SH-SY5Y (cell line): Measurements from ENCODE around the gene RCAN1.

Experiments
- GATA2 ChIP-seq: IDR thresholded peaks from 2 replicates; pipeline ENCODE4 v1.6.1; 2011; ENCODE audit warnings: mild to moderate bottlenecking, low read depth, low read length
- GATA3 ChIP-seq: IDR thresholded peaks from 2 replicates; pipeline ENCODE4 v1.6.1; 2011; ENCODE audit warnings: low read depth, mild to moderate bottlenecking, low read length, moderate library complexity

Gene RCAN1

DNA sequence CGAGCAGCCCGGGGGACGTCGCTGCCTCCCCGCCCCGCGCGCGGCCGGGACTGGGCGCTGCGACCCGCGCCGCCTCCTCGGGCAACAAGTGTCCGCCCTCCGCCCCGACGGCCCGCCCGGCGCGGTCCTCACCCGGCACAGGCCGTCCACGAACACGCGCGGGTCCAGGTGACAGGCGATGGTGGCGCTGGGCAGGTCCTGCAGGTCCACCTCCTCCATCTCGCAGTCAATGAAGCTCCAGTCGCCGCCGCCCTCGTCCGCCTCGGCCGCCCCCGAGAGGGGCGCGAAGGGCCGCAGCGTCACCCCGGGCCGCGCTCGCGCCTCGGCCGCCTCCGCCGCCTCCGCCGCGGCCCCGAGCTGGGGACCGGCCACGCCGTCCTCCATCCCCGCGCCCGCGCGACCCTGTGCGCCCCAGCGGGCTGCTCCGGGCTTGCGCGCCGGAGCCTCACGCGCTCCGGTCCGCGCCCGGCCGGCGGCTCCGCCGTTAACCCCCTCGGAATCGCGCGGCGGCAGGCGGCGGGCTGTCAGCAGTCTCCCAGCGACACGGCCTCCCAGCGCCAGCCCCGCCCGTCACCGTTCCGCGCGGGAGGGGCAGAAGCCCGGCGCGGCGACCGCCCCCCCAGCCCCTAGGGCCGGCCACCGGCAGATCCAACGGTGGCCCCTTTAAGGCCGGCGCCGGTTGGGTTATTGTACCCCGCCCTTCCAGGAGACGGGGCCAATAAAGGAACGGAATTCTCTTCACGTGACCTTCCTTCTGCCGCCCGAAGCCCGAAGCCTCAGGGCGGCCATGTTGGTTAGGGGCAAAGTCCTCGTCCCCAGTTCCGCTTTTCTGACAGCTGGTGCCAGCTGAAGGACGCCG is at the start of gene RCAN1:
Gene RCAN1 (minus strand): TSS at position 486 of the 859 bp plus-strand sequence. CDS start 102 bp downstream, at position 384.
- TF ChIP-seq GATA3: no peak
- TF ChIP-seq GATA2: no peak; the same call in 1 of the 2 replicates

DNA sequence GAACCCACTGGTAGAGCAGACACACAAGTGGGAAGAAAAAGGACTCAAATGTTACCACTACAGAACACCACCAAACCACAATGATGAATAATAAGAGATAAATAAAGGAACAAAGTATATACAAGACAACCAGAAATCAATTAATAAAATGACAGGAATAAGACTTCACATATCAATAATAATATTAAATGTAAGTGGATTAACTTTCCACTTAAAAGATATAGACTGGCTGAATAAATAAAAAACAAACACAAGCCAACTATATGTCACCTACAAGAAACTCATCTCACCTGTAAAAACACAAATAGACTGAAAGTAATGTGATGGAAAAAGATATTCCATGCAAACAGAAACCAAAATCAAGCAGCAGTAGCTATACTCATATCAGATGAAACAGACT is 46.9 kb upstream of the RCAN1 start:
- TF ChIP-seq GATA3 (no peak), GATA2 (no peak)

DNA sequence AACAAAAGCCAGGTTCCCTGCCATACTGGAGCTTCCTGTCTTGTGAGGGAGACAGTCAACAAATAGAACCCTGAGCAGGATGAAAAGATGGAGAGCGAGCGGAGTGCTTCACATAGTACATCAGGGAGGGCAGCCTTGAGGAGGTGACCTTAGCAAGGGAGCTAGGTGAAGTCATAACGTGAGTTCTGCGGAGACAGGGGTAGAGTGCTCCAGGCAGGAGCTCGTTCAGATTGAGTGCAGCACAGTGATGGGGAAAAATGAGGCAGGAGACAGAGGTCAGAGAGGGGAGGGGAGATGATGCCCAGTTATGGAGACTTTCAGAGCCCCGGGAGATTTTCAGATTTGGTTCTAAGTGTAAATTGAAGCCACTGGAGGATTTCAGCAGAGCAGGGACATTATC is 38.6 kb upstream of the RCAN1 start:
- TF ChIP-seq GATA3 (no peak), GATA2 (no peak)

DNA sequence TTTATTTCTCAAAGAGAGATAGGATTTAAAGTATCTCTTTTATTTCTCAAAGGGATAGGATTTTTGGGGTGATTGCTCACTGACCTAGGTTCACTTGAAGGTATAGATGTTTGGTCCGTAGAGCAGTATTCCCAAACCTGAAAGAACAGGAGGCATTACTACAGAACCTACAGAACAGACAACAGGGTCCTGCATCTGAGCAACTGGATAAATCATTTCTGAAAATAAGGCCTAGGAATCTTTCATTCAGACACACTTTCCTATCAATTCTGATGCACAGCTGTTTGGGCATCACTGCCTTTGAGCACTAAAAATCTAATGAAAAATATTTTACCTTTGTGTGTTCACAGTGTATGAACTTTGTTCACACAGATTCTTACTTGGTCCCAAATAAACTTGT is 36.7 kb upstream of the RCAN1 start:
- TF ChIP-seq GATA3: no peak
- no peak for TF ChIP-seq GATA2

DNA sequence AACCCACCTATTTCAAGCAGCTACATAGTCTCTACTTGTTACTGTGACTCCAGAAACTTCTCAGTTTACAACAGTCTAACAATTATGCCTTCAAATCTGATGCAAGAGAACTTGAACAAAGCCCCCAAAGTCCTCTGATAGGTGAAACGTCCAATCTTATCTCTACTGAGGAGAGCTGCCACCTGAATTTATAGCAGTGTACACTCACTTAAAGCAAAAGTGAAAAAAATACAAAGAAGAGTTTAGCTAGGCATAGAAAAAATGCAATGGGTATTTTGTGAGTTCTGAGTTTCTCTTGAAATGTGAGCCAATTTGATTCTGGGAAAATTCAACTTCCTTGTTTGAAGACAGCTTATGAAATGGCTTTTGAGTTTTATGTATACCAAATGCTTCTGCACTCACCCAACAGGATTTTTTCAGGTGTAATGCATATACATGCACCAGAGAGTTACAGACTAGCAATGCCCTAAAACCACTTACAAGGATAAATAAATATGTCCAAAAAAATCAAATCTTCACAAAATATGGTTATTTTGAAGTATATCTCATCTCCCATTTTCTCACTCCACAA is 36.0 kb upstream of the RCAN1 start:
- TF ChIP-seq GATA2 (no peak), GATA3 (no peak)

DNA sequence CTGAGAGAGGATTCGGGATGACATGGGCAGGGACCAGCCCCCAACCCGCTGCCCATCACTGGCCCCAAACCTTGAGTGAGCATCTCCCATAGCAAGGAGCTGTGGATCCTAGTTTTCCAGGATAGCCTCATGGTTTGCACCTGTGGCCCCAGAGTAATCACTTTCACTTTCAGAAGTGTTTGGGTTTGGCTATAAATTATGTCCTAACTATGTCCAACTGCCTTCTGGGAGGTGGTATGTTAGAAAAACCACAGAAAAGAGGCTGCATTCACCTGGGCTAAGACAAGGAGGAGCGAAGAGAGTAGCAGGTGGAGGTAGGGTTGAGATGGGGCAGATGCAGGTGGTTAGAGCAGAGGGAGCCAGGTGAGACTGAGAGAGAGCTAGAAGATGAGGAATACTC is 34.5 kb upstream of the RCAN1 start:
- TF ChIP-seq GATA3: no peak
- TF ChIP-seq GATA2: no peak

DNA sequence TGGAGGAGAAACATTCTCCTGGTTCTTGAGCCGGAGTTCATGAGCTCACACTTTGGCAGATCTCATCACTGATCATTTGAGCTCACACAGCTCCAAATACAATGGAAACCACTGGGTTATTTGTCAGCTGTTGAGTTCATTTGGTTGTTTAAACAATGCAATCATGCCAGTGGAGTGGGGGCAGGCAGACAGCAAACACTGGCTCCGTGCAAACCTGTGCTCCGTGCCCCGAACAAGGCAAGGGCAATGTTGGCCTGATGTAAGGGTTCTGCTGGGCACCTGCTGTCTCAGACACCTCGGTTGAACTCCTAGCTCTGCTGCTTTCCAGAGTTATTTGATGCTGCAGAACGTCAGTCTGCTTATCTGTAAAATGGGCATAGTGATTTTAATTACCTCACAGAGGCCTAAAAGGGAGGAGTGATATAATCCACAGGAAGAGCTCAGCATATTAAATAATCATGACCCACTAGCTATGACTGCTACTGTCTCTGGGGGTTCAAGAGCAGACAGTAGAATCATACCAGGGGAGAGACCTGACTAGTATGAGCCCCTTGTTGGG is 33.9 kb upstream of the RCAN1 start:
- TF ChIP-seq GATA2 (no peak), GATA3 (no peak)

DNA sequence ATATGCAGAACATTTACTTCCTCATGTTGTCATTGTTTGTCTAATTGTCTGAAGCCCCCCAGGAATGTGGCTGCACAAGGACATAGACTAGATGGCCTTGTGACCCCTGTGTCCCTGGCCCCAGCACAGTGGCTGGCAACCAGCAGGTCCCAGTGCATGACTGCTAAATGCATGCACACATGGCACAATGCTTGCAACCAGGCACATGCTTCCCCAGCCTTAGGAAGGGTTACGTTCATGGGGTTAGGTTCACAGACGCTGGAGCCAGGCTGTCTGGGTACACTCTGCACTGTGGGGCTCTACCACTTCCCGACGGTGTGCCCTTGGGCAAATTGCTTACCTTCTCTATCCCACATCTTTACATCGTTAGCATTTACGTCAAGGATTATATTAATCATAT is 32.6 kb upstream of the RCAN1 start:
- TF ChIP-seq GATA3: no peak
- no peak for TF ChIP-seq GATA2

DNA sequence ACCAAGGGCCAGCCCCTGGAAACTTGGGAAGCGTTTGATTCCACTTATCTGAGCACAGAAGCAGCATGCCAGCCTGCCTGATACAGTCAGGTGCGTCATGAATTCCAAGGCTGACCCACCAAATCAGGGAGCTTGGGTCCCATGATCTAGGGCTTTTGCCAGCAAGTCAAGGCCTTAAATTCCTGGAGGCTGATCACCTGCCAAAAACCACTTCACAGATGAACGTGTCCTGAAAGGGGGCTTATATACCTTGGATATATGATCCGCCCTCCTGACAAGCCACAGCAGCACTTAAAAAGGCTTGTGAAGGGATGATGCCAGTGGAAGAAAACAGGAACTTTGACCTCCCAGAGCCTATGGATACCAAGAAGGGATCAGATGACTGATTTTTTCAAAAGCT is 29.9 kb upstream of the RCAN1 start:
- TF ChIP-seq GATA2 (no peak), GATA3 (no peak)

DNA sequence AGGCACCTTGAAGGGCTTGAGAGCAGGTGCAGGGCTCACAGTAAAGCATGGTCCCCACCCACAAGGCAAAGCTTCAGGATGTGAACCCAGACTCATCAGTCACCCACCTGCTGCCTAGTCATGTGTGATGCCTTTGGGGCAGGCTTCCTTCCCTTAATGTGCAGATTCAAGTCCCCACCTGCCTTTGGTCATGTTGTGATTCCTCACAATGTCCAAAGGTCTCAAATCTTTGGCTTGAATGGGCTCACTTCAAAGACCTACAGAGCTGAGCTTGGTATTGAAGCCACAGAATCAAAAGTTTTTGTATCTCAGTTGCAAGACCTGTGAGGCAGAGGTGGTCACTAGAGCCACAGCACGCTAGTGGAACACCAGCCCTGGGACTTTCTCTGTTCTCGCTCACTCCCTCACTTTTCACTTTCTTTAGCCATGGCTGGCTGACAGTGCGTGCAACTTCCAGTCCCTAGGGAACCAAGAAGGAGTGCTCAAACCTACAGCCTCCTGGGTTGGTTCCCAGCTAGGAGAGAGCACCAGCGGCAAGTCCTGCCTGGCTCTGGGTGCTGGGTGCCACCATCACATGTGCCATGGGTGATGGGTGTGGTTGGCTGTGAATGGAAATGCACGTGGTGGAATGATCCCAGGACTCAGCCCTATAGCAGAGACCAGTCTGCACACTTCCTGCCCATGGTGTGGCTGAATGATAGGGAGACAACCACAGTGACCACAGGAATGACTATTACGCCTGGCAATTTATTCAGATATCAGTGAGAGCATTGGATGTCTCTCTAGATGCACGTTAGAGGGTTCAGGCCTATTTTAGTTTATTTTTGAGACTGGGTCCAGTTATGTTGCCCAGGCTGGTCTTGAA is 27.5 kb upstream of the RCAN1 start:
- no peak for TF ChIP-seq GATA3
- TF ChIP-seq GATA2: no peak

DNA sequence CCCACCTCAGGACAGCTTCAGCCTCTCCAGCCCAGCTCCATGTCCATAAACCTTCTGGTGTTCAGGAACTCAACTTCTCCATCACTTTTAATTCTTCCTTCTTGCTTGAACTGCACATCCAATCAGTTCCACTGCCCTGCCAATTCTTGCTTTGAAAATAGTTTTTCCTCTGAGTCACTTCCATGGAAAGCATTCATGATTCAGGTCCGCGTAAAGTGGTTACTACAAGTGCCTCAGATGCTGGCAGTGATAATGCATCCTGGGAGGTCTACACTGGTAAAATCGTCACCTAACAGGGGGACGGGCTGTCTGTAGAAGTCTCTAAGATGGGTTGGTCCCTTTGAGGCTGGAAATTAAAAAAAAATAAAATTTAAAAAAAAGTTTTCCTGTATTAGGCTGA is 25.9 kb upstream of the RCAN1 start:
- TF ChIP-seq GATA3: no peak
- TF ChIP-seq GATA2: no peak

DNA sequence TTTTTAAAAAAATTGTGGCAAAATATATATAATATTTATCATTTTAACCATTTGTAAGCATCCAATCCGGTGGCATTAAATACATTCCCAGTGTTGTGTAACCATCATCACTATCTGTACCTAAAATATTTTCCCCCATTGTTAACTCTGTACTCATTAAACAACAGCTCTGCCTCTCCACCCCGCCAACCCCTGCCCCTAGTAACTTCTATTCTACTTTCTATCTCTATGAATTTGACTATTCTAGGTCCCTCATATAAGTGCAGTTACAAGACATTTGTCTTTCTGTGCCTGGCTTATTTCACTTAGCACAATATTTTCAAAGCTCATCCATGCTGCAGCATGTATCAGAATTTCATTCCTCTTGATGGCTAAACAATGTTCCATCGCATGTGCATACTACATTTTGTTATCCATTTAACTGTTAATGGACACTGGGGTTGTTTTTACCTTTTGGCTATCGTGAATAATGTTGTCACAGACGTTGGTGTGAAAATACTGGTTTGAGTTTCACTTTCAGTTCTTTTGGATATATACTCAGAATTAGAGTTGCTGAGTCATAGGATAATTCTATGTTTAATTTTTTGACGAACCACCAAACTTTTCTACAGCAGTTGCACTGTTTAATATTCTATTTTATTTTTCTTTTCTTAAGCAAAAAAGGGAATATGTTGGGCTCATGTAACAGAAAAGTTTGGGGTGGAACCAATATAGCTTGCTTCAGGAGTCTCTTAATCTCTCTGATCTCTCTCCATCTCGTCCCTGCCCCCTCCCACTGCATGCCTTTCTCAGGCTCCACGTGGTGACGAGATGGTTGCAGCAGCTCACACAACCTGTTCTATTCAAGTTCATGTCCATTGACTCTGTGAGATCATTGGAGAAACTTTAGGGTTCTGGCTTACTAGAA is 25.2 kb upstream of the RCAN1 start:
- no peak for TF ChIP-seq GATA3
- TF ChIP-seq GATA2: no peak

DNA sequence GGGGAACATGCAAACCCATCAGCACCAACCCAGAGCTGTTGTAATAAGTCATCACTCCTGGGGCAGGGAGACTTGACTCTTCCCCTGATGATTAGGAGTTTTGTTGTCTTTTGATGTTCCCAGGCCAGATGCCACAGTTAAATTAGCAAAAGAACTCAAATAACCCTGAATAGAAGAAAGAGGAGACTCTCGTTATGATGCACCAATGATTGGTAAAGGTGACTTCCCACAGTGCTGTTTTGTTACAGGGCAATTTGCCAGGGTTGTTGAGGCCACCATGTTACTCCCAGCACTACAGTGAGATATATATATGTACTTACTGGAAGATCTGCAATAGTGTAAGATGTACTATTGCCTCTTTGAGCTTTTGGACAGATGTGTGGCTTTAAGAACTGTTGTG is 24.3 kb upstream of the RCAN1 start:
- TF ChIP-seq GATA3: no peak
- no peak for TF ChIP-seq GATA2
